ENCODE data around the gene HSFX2. TPM values are rescaled to one million over a fixed set of nuclear protein-coding genes. Genes with fewer than 3 reads are reported as not detected.

Gene HSFX2
- total RNA-seq, 1 donor from 2014 or later, result not detected

DNA sequence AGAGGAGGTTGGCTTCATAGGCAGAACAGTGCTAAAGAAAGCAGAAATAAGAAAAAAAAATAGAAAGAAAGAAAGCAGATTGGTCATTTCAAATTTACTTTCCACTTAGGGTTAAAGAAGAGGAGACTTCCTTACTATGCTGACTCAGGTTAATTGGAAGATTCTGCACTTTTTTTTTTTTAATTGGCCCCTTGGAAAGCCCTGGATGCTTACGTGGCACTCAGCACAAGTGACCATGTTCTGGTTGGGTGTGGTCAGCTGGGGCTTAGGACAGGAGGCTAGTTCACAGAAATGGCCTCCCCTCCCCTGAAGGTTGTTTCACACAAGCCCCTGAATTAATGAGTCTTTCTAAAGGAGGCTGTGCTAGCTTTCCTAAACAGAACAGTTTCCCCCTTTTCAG, 22.4 kb downstream of the HSFX2 start:
- DNase-seq (ENCODE audit: low read depth), result no peak
- H3K4me3 ChIP-seq (ENCODE audit: low read depth, low read length), result no peak overlapping the region
- TF ChIP-seq, protein P1, sequence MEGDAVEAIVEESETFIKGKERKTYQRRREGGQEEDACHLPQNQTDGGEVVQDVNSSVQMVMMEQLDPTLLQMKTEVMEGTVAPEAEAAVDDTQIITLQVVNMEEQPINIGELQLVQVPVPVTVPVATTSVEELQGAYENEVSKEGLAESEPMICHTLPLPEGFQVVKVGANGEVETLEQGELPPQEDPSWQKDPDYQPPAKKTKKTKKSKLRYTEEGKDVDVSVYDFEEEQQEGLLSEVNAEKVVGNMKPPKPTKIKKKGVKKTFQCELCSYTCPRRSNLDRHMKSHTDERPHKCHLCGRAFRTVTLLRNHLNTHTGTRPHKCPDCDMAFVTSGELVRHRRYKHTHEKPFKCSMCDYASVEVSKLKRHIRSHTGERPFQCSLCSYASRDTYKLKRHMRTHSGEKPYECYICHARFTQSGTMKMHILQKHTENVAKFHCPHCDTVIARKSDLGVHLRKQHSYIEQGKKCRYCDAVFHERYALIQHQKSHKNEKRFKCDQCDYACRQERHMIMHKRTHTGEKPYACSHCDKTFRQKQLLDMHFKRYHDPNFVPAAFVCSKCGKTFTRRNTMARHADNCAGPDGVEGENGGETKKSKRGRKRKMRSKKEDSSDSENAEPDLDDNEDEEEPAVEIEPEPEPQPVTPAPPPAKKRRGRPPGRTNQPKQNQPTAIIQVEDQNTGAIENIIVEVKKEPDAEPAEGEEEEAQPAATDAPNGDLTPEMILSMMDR (conservative IDR thresholded peaks at IDR 0.05; ENCODE audit: low read depth, low read length), result no peak

DNA sequence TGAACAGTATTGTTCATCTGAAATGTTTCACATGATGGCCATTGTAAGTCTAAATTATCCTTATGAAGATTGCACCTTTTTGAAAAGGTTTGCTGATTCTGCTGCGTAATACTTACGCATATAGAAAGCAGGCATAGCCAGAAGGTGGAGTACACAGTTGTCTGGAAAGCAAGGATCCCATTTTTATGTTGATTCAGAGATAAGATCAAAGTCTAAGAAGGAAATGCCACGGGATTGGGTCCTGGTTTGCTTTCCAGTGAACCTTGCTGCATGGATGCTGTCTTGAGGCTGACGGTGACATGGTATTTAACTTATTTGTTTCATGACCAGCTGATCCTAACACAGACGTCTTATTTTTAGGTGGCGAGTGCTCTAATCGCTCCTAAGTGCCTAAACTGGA, 23.3 kb downstream of the HSFX2 start:
- H3K4me3 ChIP-seq (ENCODE audit: low read depth, low read length), result no peak overlapping the region
- TF ChIP-seq, protein P1 (conservative IDR thresholded peaks at IDR 0.05; ENCODE audit: low read depth, low read length), result no peak
- DNase-seq (ENCODE audit: low read depth), result no peak

DNA sequence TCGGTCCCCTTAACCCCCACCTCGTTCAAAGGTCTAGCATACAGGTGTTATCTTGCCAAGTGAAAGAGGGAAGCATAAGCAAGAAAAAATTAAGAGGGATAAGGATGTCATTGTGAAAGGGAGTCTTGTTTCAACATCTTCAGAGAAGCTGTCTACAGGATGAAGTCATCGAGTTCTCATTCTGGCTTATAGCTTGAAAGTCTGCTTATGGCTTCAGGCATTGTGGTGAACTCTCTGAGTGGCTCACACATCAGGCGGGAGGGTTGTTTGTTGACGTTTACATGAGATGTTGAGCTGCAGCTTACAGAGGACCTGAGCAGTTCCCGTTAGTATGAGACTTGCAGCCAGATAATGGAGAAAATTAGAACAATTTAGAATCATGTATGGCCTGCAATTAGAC, 24.4 kb downstream of the HSFX2 start:
- TF ChIP-seq, protein P1 (conservative IDR thresholded peaks at IDR 0.05; ENCODE audit: low read depth, low read length), result no peak
- DNase-seq (ENCODE audit: low read depth), result no peak
- H3K4me3 ChIP-seq (ENCODE audit: low read depth, low read length), result no peak overlapping the region

- H3K4me3 ChIP-seq (ENCODE audit: low read depth, low read length), result no peak overlapping the region
- TF ChIP-seq, protein P1 (conservative IDR thresholded peaks at IDR 0.05; ENCODE audit: low read depth, low read length), result no peak
- DNase-seq (ENCODE audit: low read depth), result no peak
Observed at GRCh38 chrX:149569770-149570169, 25.3 kb downstream of the HSFX2 start.

- TF ChIP-seq, protein P1 (conservative IDR thresholded peaks at IDR 0.05; ENCODE audit: low read depth, low read length), result no peak
- no peak overlapping the region for H3K4me3 ChIP-seq (ENCODE audit: low read depth, low read length)
- DNase-seq (ENCODE audit: low read depth), result no peak
Observed at GRCh38 chrX:149568701-149569296, 26.3 kb downstream of the HSFX2 start.

- TF ChIP-seq, protein P1 (conservative IDR thresholded peaks at IDR 0.05; ENCODE audit: low read depth, low read length), result no peak
- no peak for DNase-seq (ENCODE audit: low read depth)
- H3K4me3 ChIP-seq (ENCODE audit: low read depth, low read length), result no peak overlapping the region
Observed at GRCh38 chrX:149567621-149568417, 27.3 kb downstream of the HSFX2 start.
